HG03045 (cell line): ENCODE measurements around the gene MUTYH.

Source experiments
- ATAC-seq: cut with Tn5 transposase; IDR thresholded peaks from one replicate; pipeline ENCODE4 v1.9.1; 2021; ENCODE audit warnings: mild to moderate bottlenecking, moderate library complexity; ENCODE audit not compliant: unreplicated experiment

Gene MUTYH

DNA sequence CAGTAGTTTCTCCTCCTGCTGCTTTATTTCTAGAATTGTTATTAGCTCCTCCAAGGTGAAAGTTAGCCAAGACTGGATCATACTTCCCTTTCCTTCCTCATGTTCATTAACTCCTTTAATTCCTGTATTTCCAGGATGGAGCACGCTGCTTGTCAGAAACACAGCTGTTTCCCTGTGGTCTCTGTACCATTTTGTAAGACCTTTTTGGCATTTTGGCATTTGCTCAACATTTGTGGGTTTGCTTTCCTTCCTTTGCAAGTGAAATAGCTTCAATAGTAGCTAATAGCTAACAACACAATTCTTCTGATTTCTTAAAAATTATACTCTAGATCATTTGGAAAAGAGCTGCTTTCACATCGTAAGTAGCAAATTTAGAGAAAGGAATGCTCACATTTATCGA, 57.9 kb downstream of the MUTYH start:
- no peak for ATAC-seq
